ENCODE measurements around the gene YAE1. TPM values are rescaled to one million over a fixed set of nuclear protein-coding genes. Genes with fewer than 3 reads are reported as not detected.

YAE1 gene
- total RNA-seq, 6 experiments from 2014 or later, result 21.6 to 25.4 (median 23.0) TPM

DNA sequence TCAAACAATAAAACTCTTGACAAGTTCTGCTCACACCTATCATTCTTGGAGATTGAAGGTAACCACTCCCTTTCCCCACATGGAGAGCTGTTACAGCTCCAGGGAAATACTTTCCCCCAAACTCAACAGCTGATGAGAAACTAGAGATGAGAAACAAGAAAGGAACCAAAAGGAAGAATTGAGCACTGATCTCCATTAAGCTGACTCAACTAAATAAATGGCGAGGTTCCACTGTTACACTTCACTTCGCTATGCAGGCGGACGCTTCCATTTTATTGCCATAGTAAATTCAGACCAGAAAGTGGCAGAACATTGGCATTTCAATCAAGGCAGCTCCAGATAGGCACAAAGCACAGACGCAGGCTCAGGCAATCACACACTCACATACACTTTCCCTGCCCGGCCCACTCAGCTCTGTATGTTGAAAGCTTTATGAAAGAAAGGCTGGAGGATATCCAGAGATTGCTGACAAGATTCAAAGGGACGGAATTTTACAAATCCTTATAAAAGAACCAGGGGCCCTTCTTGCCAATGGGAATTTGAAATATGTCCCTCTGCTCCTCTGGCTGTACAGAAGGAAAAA, 11.5 kb upstream of the YAE1 start:
- Mint-ChIP-seq H3K27me3 (ENCODE audit: insufficient read depth) (peaks cover 4% of the 10 kb centered on the region), H3K4me3 (peak overlapping the region; percentile 6), H3K4me1 (ENCODE audit: low read depth) (peaks cover 20% of the 10 kb centered on the region), H3K36me3 (ENCODE audit: low read depth) (no peaks in the 10 kb centered on the region), H3K9me3 (no peaks in the 10 kb centered on the region), H3K27ac (no peak overlapping the region; the same call in 1 of the 2 replicates)
- peak; percentile 57 for DNase-seq
- TF ChIP-seq, protein P1, sequence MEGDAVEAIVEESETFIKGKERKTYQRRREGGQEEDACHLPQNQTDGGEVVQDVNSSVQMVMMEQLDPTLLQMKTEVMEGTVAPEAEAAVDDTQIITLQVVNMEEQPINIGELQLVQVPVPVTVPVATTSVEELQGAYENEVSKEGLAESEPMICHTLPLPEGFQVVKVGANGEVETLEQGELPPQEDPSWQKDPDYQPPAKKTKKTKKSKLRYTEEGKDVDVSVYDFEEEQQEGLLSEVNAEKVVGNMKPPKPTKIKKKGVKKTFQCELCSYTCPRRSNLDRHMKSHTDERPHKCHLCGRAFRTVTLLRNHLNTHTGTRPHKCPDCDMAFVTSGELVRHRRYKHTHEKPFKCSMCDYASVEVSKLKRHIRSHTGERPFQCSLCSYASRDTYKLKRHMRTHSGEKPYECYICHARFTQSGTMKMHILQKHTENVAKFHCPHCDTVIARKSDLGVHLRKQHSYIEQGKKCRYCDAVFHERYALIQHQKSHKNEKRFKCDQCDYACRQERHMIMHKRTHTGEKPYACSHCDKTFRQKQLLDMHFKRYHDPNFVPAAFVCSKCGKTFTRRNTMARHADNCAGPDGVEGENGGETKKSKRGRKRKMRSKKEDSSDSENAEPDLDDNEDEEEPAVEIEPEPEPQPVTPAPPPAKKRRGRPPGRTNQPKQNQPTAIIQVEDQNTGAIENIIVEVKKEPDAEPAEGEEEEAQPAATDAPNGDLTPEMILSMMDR (IDR thresholded peaks at IDR 0.05), result no peak

DNA sequence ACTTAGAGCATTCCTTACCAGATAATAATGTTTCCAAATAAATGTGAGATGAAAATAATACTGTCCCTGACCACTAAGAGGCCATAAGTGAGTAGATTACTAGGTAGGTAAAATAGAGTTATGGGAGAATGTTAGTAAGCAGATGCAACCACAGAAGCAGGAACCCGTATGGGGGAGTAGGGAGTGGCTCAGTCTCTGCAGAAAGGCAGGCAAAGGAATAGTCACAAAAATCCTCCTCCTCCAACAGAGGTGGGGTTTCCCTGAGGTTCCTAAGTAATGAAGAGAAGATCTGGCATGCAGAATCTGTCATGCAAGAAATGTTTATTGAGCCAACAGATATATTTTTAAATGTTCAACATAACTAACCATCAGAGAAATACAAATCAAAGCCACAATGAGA, 9.0 kb upstream of the YAE1 start:
- Mint-ChIP-seq H3K27ac (no peak overlapping the region), H3K27me3 (ENCODE audit: insufficient read depth) (peaks cover 3% of the 10 kb centered on the region; the same call in 1 of the 2 replicates), H3K4me3 (no peak overlapping the region), H3K4me1 (ENCODE audit: low read depth) (peaks cover 13% of the 10 kb centered on the region), H3K9me3 (no peaks in the 10 kb centered on the region), H3K36me3 (ENCODE audit: low read depth) (no peaks in the 10 kb centered on the region)
- TF ChIP-seq, protein P1 (IDR thresholded peaks at IDR 0.05), result no peak
- DNase-seq, result no peak

DNA sequence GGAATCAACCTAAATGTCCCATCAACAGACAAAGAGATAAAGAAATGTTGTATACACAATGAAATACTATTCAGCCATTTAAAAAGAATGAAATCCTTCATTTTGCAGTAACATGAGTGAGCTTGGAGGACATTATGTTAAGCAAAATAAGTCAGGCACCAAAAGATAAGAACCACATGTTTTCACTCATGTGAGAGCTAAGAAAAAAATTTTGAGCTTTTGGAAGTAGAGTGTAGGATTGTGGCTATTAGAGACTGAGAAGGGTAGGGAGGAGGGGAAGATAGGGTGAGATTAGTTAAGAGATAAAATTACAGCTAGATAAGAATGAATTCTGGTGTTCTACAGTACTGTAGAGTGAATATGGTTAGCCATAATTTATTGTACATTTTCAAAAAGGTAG, 8.3 kb upstream of the YAE1 start:
- Mint-ChIP-seq H3K4me1 (ENCODE audit: low read depth) (peaks cover 12% of the 10 kb centered on the region), H3K9me3 (no peaks in the 10 kb centered on the region), H3K27me3 (ENCODE audit: insufficient read depth) (peaks cover 3% of the 10 kb centered on the region; the same call in 1 of the 2 replicates), H3K27ac (no peak overlapping the region), H3K4me3 (no peak overlapping the region), H3K36me3 (ENCODE audit: low read depth) (no peaks in the 10 kb centered on the region)
- TF ChIP-seq, protein P1 (IDR thresholded peaks at IDR 0.05), result no peak
- DNase-seq, result no peak

DNA sequence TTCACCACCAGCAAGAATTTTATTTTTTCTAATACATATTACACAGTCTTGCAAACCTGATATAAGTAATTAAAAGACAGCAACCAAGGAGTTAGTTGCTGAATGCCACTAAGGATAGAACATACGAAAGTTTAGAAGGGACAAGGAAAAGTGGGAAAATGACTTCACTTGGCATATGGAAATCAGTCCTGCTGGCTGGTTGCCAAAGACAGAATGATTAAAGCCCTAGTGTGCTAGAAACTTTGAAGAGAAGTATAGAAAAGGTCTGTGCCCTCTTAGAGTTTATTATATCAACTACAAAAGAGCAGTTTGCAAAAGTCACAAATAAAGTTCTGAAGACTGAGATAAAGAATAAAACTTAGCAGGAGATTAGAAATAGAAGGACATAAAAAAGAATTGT, 5.8 kb upstream of the YAE1 start:
- no peak overlapping the region for H3K4me3 Mint-ChIP-seq
- DNase-seq, result no peak
- H3K4me1 Mint-ChIP-seq (ENCODE audit: low read depth), result peaks cover 2% of the 10 kb centered on the region
- no peaks in the 10 kb centered on the region for H3K36me3 Mint-ChIP-seq (ENCODE audit: low read depth)
- H3K9me3 Mint-ChIP-seq, result no peaks in the 10 kb centered on the region
- TF ChIP-seq, protein P1 (IDR thresholded peaks at IDR 0.05), result no peak
- H3K27ac Mint-ChIP-seq, result no peak overlapping the region
- H3K27me3 Mint-ChIP-seq (ENCODE audit: insufficient read depth), result peaks cover 3% of the 10 kb centered on the region; the same call in 1 of the 2 replicates

DNA sequence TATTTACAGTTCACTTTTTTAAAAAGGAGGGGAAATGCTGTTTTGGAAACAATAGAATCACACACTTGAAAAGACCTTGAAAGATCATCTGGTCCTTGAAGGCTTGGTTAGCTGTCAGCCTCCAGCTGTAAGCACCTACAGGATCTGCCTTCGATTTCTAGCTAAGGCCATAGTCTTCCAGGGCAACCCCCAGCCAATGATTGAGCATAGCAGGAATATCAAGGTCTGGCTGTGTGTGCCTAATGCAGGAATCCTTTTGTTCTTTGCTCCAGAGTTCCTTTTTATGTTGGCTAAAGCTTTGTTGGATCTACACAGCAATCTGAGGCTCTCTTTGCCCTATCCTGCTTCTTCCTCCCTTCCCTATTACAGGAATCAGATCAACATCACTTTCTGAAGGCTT, 5.2 kb upstream of the YAE1 start:
- Mint-ChIP-seq H3K4me1 (ENCODE audit: low read depth) (peaks cover 7% of the 10 kb centered on the region), H3K4me3 (no peak overlapping the region), H3K27me3 (ENCODE audit: insufficient read depth) (peaks cover 5% of the 10 kb centered on the region; the same call in 1 of the 2 replicates), H3K36me3 (ENCODE audit: low read depth) (no peaks in the 10 kb centered on the region), H3K9me3 (no peaks in the 10 kb centered on the region), H3K27ac (no peak overlapping the region)
- TF ChIP-seq, protein P1 (IDR thresholded peaks at IDR 0.05), result no peak
- no peak for DNase-seq
